GM12872 (cell line): Measurements from ENCODE around the gene LAT.

Experiments
- TF ChIP-seq, protein P1 (sequence below): IDR thresholded peaks from 3 replicates; pipeline ENCODE4 v1.5.1; 2011; ENCODE audit warnings: low read depth, mild to moderate bottlenecking, low read length, moderate library complexity; ENCODE audit not compliant: insufficient read depth

The LAT gene, protein sequence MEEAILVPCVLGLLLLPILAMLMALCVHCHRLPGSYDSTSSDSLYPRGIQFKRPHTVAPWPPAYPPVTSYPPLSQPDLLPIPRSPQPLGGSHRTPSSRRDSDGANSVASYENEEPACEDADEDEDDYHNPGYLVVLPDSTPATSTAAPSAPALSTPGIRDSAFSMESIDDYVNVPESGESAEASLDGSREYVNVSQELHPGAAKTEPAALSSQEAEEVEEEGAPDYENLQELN

GRCh38 chr16:28984619-28985135 is at the start of gene LAT:
LAT (plus strand) TSS chr16:28985052; CDS start chr16:28985418, 366 bp downstream.
- TF ChIP-seq, protein P1, sequence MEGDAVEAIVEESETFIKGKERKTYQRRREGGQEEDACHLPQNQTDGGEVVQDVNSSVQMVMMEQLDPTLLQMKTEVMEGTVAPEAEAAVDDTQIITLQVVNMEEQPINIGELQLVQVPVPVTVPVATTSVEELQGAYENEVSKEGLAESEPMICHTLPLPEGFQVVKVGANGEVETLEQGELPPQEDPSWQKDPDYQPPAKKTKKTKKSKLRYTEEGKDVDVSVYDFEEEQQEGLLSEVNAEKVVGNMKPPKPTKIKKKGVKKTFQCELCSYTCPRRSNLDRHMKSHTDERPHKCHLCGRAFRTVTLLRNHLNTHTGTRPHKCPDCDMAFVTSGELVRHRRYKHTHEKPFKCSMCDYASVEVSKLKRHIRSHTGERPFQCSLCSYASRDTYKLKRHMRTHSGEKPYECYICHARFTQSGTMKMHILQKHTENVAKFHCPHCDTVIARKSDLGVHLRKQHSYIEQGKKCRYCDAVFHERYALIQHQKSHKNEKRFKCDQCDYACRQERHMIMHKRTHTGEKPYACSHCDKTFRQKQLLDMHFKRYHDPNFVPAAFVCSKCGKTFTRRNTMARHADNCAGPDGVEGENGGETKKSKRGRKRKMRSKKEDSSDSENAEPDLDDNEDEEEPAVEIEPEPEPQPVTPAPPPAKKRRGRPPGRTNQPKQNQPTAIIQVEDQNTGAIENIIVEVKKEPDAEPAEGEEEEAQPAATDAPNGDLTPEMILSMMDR, result no peak

DNA sequence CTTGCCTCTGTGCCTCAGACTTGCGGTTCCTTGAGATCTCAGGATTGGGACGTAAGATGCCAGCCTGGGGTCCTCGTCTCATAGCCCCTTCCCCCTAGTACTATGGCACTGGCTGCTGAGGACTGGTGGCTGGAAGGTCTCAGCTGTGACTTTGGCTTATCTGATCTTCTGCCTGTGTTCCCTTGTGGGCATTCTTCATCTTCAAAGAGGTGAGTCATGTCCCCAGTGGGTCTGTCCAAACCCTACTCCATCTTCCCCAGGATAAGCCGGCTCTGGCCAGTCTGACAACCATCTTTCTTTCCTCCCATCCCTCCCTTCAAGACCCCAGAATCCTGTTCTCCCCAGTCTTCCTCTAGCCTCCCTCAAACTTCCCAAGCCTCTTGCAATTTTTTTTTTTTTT is 49.5 kb upstream of the LAT start:
- TF ChIP-seq, protein P1, result no peak

GRCh38 chr16:28935924-28936783 is 48.7 kb upstream of the LAT start:
- TF ChIP-seq, protein P1, result no peak

GRCh38 chr16:28936784-28937155 is 48.1 kb upstream of the LAT start:
- TF ChIP-seq, protein P1, result no peak

- TF ChIP-seq, protein P1, result no peak
These were observed 47.5 kb upstream of the LAT start for GRCh38 chr16:28937222-28937876.

GRCh38 chr16:28938721-28939120 is 46.1 kb upstream of the LAT start:
- TF ChIP-seq, protein P1, result no peak

- TF ChIP-seq, protein P1, result no peak
These were observed 41.6 kb upstream of the LAT start for GRCh38 chr16:28943281-28943680.
